AML-193 (cell line): ENCODE results near the gene PBXIP1.

ENCODE experiments used
- DNase-seq, 2 experiments: peaks; one replicate each; lab custom pipeline; 2025; lab: John Stamatoyannopoulos, UW

The PBXIP1 gene

GRCh38 chr1:154955718-154956543, at the start of gene PBXIP1:
Gene PBXIP1 (minus strand): TSS chr1:154956099. CDS start chr1:154953721, 2,378 bp downstream.
- DNase-seq: peak; percentile 85 to 93

GRCh38 chr1:155005076-155006011, 49.4 kb upstream of the PBXIP1 start:
- peak in 1 of 2 experiments; percentile 31 for DNase-seq

GRCh38 chr1:155004352-155005075, 48.6 kb upstream of the PBXIP1 start:
- DNase-seq: no peak

GRCh38 chr1:155003766-155004351, 48.0 kb upstream of the PBXIP1 start:
- DNase-seq: peak; percentile 25 to 35

GRCh38 chr1:155003227-155003765, 47.4 kb upstream of the PBXIP1 start:
- DNase-seq: no peak

GRCh38 chr1:155002464-155003226, 46.7 kb upstream of the PBXIP1 start, which contains the start of gene ZBTB7B:
Gene ZBTB7B (plus strand): TSS chr1:155002802. CDS start chr1:155014661, 11,859 bp downstream.
- peak in 1 of 2 experiments; percentile 68 for DNase-seq

GRCh38 chr1:155001675-155002463, 46.0 kb upstream of the PBXIP1 start:
- peak; percentile 97 to 98 for DNase-seq

- no peak for DNase-seq
Measured at GRCh38 chr1:155001425-155001674, 45.5 kb upstream of the PBXIP1 start.

GRCh38 chr1:155000726-155001424, 45.0 kb upstream of the PBXIP1 start:
- DNase-seq: peak; percentile 69 to 72

GRCh38 chr1:155000411-155000725, 44.5 kb upstream of the PBXIP1 start:
- no peak for DNase-seq

- DNase-seq: no peak
Measured at GRCh38 chr1:154999571-155000410, 43.9 kb upstream of the PBXIP1 start.

- DNase-seq: peak; percentile 61 to 71
Measured at GRCh38 chr1:154998818-154999570, 43.1 kb upstream of the PBXIP1 start.

GRCh38 chr1:154998201-154998780, 42.4 kb upstream of the PBXIP1 start:
- DNase-seq: no peak

GRCh38 chr1:154996966-154997701, 41.2 kb upstream of the PBXIP1 start:
- DNase-seq: peak; percentile 63 to 66

- DNase-seq: peak; percentile 25 to 31
Measured at GRCh38 chr1:154995301-154995983, 39.5 kb upstream of the PBXIP1 start.

GRCh38 chr1:154994591-154994990, 38.7 kb upstream of the PBXIP1 start:
- no peak for DNase-seq
